B cell (primary cell): Measurements from ENCODE around the gene WDR27. TPM values are rescaled to one million over a fixed set of nuclear protein-coding genes. Genes with fewer than 3 reads are reported as not detected.

ENCODE experiments used
- ATAC-seq: fragments of 200-7000 bp; cut with Tn5 transposase; one replicate; pipeline ENCODE4 v1.10.0; 2021; ENCODE audit warnings: low read depth, mild to moderate bottlenecking, moderate number of reproducible peaks, moderate library complexity
- CTCF ChIA-PET: fragments of 350-600 bp; sonication (Branson Sonifier 250); formaldehyde crosslinking; loops from one replicate; lab custom pipeline; 2021; ENCODE audit warnings: antibody characterized with exemption, inconsistent platforms; lab: Charles Lee
- POLR2A ChIA-PET: fragments of 350-600 bp; sonication (Branson Sonifier 250); formaldehyde crosslinking; loops from one replicate; lab custom pipeline; 2021; ENCODE audit warnings: antibody characterized with exemption; lab: Charles Lee
- DNase-seq: peaks from one replicate; pipeline ENCODE4 v3.0.0; 2013
- H2AFZ ChIP-seq: 2 replicates; pipeline ENCODE4 v1.6.1; 2012; ENCODE audit warnings: mild to moderate bottlenecking, low read depth, low read length; ENCODE audit not compliant: insufficient read depth, poor library complexity, severe bottlenecking
- H3K27ac ChIP-seq, 2 donors: 1 replicate in 1 of 2; 2 replicates in 1 of 2; pipeline ENCODE4 v1.5.1; 2012 to 2013; ENCODE audit warnings: low read length in 2 of 2, mild to moderate bottlenecking in 2 of 2, moderate library complexity in 1 of 2
- H3K27me3 ChIP-seq, 4 experiments: fragments of 200-600 bp in 1 of 4; sonication (generic) in 1 of 4; replicated peaks in 1 of 4; 1 replicate in 2 of 4; 2 replicates in 2 of 4; pipeline versions ENCODE4 v1.6.1 to v1.7.0; 2013 to 2016; ENCODE audit warnings: low read length in 3 of 4, mild to moderate bottlenecking in 2 of 4, mixed read lengths in 1 of 4, moderate library complexity in 1 of 4; ENCODE audit not compliant: insufficient read depth in 4 of 4, control insufficient read depth in 3 of 4; ENCODE audit errors: control extremely low read depth in 1 of 4
- H3K36me3 ChIP-seq, 2 experiments: replicated peaks in 1 of 2; 1 replicate in 1 of 2; 2 replicates in 1 of 2; pipeline versions ENCODE4 v1.6.1 to v1.7.1; 2013; ENCODE audit warnings: low read length in 1 of 2; ENCODE audit not compliant: insufficient read depth in 2 of 2, control insufficient read depth in 1 of 2; ENCODE audit errors: control extremely low read depth in 1 of 2, extremely low read depth in 1 of 2
- H3K4me1 ChIP-seq, 2 donors: fragments of 200-600 bp in 1 of 2; sonication (generic) in 1 of 2; 1 replicate in 1 of 2; 2 replicates in 1 of 2; pipeline versions ENCODE4 v1.5.1 to v1.6.1; 2013 to 2017; ENCODE audit warnings: low read length in 2 of 2; ENCODE audit not compliant: control insufficient read depth in 2 of 2, insufficient read depth in 2 of 2
- H3K4me2 ChIP-seq: replicated peaks from 2 replicates; pipeline ENCODE3; 2012; ENCODE audit warnings: mild to moderate bottlenecking, low read depth, low read length; ENCODE audit not compliant: poor library complexity, severe bottlenecking
- H3K4me3 ChIP-seq, 5 experiments: fragments of 200-600 bp in 1 of 5; sonication (generic) in 1 of 5; 1 replicate in 3 of 5; 2 replicates in 2 of 5; pipeline versions ENCODE4 v1.5.1 to v1.7.0; 2011 to 2016; ENCODE audit warnings: low read length in 4 of 5, mild to moderate bottlenecking in 4 of 5, low read depth in 2 of 5, control low read depth in 1 of 5, moderate library complexity in 1 of 5; ENCODE audit not compliant: insufficient read depth in 1 of 5; ENCODE audit errors: control extremely low read depth in 1 of 5, extremely low read depth in 1 of 5
- H3K79me2 ChIP-seq: fragments of 200-600 bp; sonication (generic); one replicate; pipeline ENCODE4 v1.6.0; 2016; ENCODE audit warnings: low read length; ENCODE audit not compliant: control insufficient read depth, insufficient read depth
- H3K9ac ChIP-seq: fragments of 200-600 bp; sonication (generic); 2 replicates; pipeline ENCODE4 v1.6.1; 2017; ENCODE audit warnings: mild to moderate bottlenecking, low read length, moderate library complexity
- H3K9me3 ChIP-seq, 3 donors: one replicate each; pipeline versions ENCODE4 v1.6.1 to v1.7.1; 2013; ENCODE audit warnings: low read length in 2 of 3; ENCODE audit not compliant: control insufficient read depth in 2 of 3, insufficient read depth in 1 of 3; ENCODE audit errors: control extremely low read depth in 1 of 3
- H4K20me1 ChIP-seq: 2 replicates; pipeline ENCODE4 v1.6.0; 2012; ENCODE audit warnings: mild to moderate bottlenecking, low read length; ENCODE audit not compliant: insufficient read depth, control insufficient read depth, poor library complexity, severe bottlenecking
- H3K27ac Mint-ChIP-seq: one replicate; pipeline ENCODE4 v1.8.0; 2021; ENCODE audit warnings: mixed read lengths
- H3K27me3 Mint-ChIP-seq: one replicate; pipeline ENCODE4 v1.8.0; 2021; ENCODE audit warnings: mixed read lengths
- H3K4me1 Mint-ChIP-seq: one replicate; pipeline ENCODE4 v1.8.0; 2021; ENCODE audit warnings: mixed read lengths
- H3K4me3 Mint-ChIP-seq: one replicate; pipeline ENCODE4 v1.8.0; 2021; ENCODE audit warnings: mixed read lengths
- H3K9me3 Mint-ChIP-seq: one replicate; pipeline ENCODE4 v1.8.0; 2022; ENCODE audit warnings: mixed read lengths; ENCODE audit not compliant: insufficient read depth
- CTCF ChIP-seq: fragments of 200-600 bp; IDR thresholded peaks from one replicate; pipeline ENCODE4 v1.8.0; 2022; ENCODE audit warnings: antibody characterized with exemption, mild to moderate bottlenecking
- EZH2 ChIP-seq: IDR thresholded peaks from 2 replicates; pipeline ENCODE4 v1.6.1; 2012; ENCODE audit warnings: borderline replicate concordance, low read depth, mild to moderate bottlenecking, moderate library complexity, low read length; ENCODE audit not compliant: insufficient read depth, poor library complexity, severe bottlenecking
- WGBS: methylation state at CpG from one replicate; pipeline ENCODE4 v1.1.5; 2013; ENCODE audit warnings: missing lambda C conversion rate; ENCODE audit not compliant: insufficient coverage; 5-methylcytosine and 5-hydroxymethylcytosine counted together
- intact Hi-C: fragments of 100-400 bp; cut with micrococcal nuclease; formaldehyde crosslinking; loops from one replicate; pipeline ENCODE4 v1.10.0; 2022
- polyA plus RNA-seq: library from polyadenylated mRNA; depleted of rRNA; stranded (reverse); fragments of >200 nt; gene quantifications from 2 replicates; pipeline ENCODE4 v1.2.3, GENCODE V29; 2012
- total RNA-seq, 2 donors: library from RNA; stranded (reverse); fragments of 120-200 nt in 1 of 2; gene quantifications; 1 replicate in 1 of 2; 2 replicates in 1 of 2; pipeline versions ENCODE4 v1.2.3 to v1.2.4, GENCODE V29; 2013 to 2022

Gene WDR27
- total and polyA plus RNA-seq, 2 donors (not counting 1 experiment from before 2014, with no cell fraction given), result 64.3 to 86.3 TPM

DNA sequence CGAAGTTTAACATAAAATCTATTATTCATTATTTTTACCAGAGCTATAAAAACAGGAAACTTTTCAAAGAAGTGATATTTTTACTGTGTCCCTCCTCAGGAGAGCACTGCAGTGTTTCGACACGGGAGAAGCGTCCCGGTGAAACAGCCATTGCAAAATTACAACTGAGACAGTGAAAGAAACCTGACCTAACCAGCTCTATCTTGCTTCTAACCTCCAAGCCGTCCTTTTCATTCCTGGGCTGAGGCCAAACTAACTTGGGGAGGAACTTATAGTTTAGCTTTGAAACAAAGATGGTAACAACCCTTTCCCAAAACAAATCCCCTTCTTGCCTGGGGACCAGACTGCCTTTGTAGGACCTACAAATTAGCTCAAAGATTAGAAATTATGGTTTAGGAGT, 79.2 kb downstream of the WDR27 start:
- ATAC-seq (no peak), DNase-seq (no peak)
- Mint-ChIP-seq H3K27ac (no peak overlapping the region), H3K4me1 (peaks cover 12% of the 10 kb centered on the region), H3K9me3 (peaks cover 6% of the 10 kb centered on the region), H3K4me3 (no peak overlapping the region), H3K27me3 (no peaks in the 10 kb centered on the region)
- TF ChIP-seq CTCF, result no peak
- intact Hi-C loops, result no loop called here
- POLR2A ChIA-PET, result no interaction called here
- H3K4me1 ChIP-seq, result peaks cover 4 to 12% of the 10 kb centered on the region in 2 donors
- no peak overlapping the region for H3K4me2 ChIP-seq
- H2AFZ ChIP-seq, result no peak overlapping the region
- peaks cover 0 to 9% (median 0%) of the 10 kb centered on the region in 3 donors for H3K9me3 ChIP-seq
- no peaks in the 10 kb centered on the region for H3K79me2 ChIP-seq
- WGBS, result 98% methylated on average over 4 of the region's 6 CpGs
- peaks cover 0 to 4% of the 10 kb centered on the region in 2 experiments for H3K36me3 ChIP-seq
- no peak overlapping the region for H3K4me3 ChIP-seq
- H3K27ac ChIP-seq, result no peak overlapping the region
- H4K20me1 ChIP-seq, result no peaks in the 10 kb centered on the region
- CTCF ChIA-PET, result no interaction called here
- no peaks in the 10 kb centered on the region for H3K27me3 ChIP-seq
- H3K9ac ChIP-seq, result no peak overlapping the region

DNA sequence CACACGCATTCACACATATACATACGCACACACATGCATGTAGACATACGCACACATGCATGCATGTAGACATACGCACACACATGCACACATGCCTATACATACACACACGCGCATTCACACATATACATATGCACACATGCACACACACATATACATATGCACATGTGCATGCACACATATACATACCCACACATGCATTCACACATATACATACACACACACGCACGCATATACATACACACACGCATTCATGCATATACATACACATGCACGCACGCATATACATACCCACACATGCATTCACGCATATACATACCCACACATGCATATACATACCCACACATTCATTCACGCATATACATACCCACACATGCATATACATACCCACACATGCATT, 80.5 kb downstream of the WDR27 start:
- intact Hi-C loops, result no loop called here
- WGBS, result 85% methylated on average over 13 of the region's 13 CpGs
- H3K4me1 ChIP-seq, result peaks cover 12 to 20% of the 10 kb centered on the region in 2 donors
- peaks cover 0 to 1% of the 10 kb centered on the region in 2 experiments for H3K36me3 ChIP-seq
- no peaks in the 10 kb centered on the region for H3K79me2 ChIP-seq
- ChIA-PET POLR2A (no interaction called here), CTCF (no interaction called here)
- H3K9me3 ChIP-seq, result peaks cover 0 to 14% (median 0%) of the 10 kb centered on the region in 3 donors
- DNase-seq, result no peak
- H3K27me3 ChIP-seq, result no peaks in the 10 kb centered on the region
- ATAC-seq, result no peak
- Mint-ChIP-seq H3K4me3 (no peak overlapping the region), H3K27ac (no peak overlapping the region), H3K4me1 (peaks cover 20% of the 10 kb centered on the region), H3K27me3 (no peaks in the 10 kb centered on the region), H3K9me3 (peaks cover 6% of the 10 kb centered on the region)
- H2AFZ ChIP-seq, result no peak overlapping the region
- no peaks in the 10 kb centered on the region for H4K20me1 ChIP-seq
- no peak for TF ChIP-seq CTCF
- no peak for TF ChIP-seq EZH2
- H3K9ac ChIP-seq, result no peak overlapping the region
- H3K27ac ChIP-seq, result no peak overlapping the region
- H3K4me2 ChIP-seq, result no peak overlapping the region
- no peak overlapping the region for H3K4me3 ChIP-seq
